Gastroesophageal sphincter (tissue), 4 donors: ENCODE measurements around the gene TMEM79. TPM values are rescaled to one million over a fixed set of nuclear protein-coding genes. Genes with fewer than 3 reads are reported as not detected.
A peak's percentile ranks its signal among the peaks of the same experiment; 100 is the strongest.

Source experiments
- ATAC-seq: fragments of 150-250 bp; one replicate; pipeline ENCODE4 v1.9.1; 2016; ENCODE audit warnings: mild to moderate bottlenecking, moderate library complexity
- H3K27ac ChIP-seq, 4 donors: fragments of 200-600 bp; sonication (generic) in 3 of 4; 1 replicate in 3 of 4; 2 replicates in 1 of 4; pipeline ENCODE4 v1.5.1; 2016 to 2019
- H3K27me3 ChIP-seq: fragments of 200-600 bp; sonication (generic); one replicate; pipeline ENCODE4 v1.5.1; 2019
- H3K36me3 ChIP-seq, 2 donors: fragments of 200-600 bp; sonication (generic); one replicate each; pipeline ENCODE4 v1.5.1; 2019; ENCODE audit warnings: control low read depth in 1 of 2
- H3K4me1 ChIP-seq, 3 donors: fragments of 200-600 bp; sonication (generic); 1 replicate in 2 of 3; 2 replicates in 1 of 3; pipeline ENCODE4 v1.5.1; 2016 to 2019; ENCODE audit warnings: control low read depth in 2 of 3
- H3K4me3 ChIP-seq, 2 donors: fragments of 200-600 bp; sonication (generic); one replicate each; pipeline ENCODE4 v1.5.1; 2019; ENCODE audit warnings: mild to moderate bottlenecking in 1 of 2, moderate library complexity in 1 of 2
- H3K9me3 ChIP-seq, 3 donors: fragments of 200-600 bp; sonication (generic); one replicate each; pipeline ENCODE4 v1.5.1; 2017 to 2019; ENCODE audit warnings: control low read depth in 2 of 3
- CTCF ChIP-seq, 4 experiments: fragments of 200-600 bp in 2 of 4; fragments of 450-650 bp in 2 of 4; sonication (generic) in 1 of 4; IDR thresholded peaks; one replicate each; pipeline ENCODE4 v1.5.1; 2017 to 2019; ENCODE audit warnings: antibody characterized with exemption in 4 of 4, mild to moderate bottlenecking in 2 of 4, moderate library complexity in 2 of 4
- EP300 ChIP-seq: sonication (generic); formaldehyde crosslinking; IDR thresholded peaks from one replicate; pipeline ENCODE4 v1.6.1; 2017; ENCODE audit warnings: antibody characterized with exemption, mild to moderate bottlenecking
- POLR2A ChIP-seq, 2 donors: fragments of 450-650 bp; IDR thresholded peaks; one replicate each; pipeline ENCODE4 v1.6.1; 2017; ENCODE audit warnings: antibody characterized with exemption in 2 of 2, mild to moderate bottlenecking in 2 of 2, moderate library complexity in 1 of 2
- POLR2AphosphoS5 ChIP-seq: sonication (generic); formaldehyde crosslinking; IDR thresholded peaks from one replicate; pipeline ENCODE4 v1.6.1; 2017; ENCODE audit warnings: antibody characterized with exemption
- whole genome bisulfite sequencing, 2 donors: methylation state at CpG; one replicate each; pipeline ENCODE4 v1.1.5; 2018; ENCODE audit warnings: low coverage in 1 of 2; 5-methylcytosine and 5-hydroxymethylcytosine counted together
- total RNA-seq, 4 donors: library from RNA; depleted of rRNA; stranded (reverse); fragments of >200 nt; gene quantifications; one replicate each; pipeline ENCODE4 v1.1.0, GENCODE V29; 2016

The TMEM79 gene
- total RNA-seq, 4 donors from 2014 or later: 1.6 to 4.7 (median 3.2) TPM

GRCh38 chr1:156258859-156259258, 25.3 kb upstream of the TMEM79 start:
- no peak for ATAC-seq
- no peaks in the 10 kb centered on the region for H3K9me3 ChIP-seq
- no peaks in the 10 kb centered on the region for H3K4me1 ChIP-seq
- no peak overlapping the region for H3K27ac ChIP-seq
- TF ChIP-seq POLR2A (IDR thresholded peaks at IDR 0.05) (no peak), EP300 (no peak), POLR2AphosphoS5 (no peak), CTCF (IDR thresholded peaks at IDR 0.05) (no peak)
- WGBS, 2 donors: no CpG with 5 or more reads among the region's 8 CpGs
- H3K4me3 ChIP-seq: no peak overlapping the region
- no peaks in the 10 kb centered on the region for H3K27me3 ChIP-seq
- peaks cover 17 to 100% of the 10 kb centered on the region in 2 donors for H3K36me3 ChIP-seq

- peaks cover 17 to 99% of the 10 kb centered on the region in 2 donors for H3K36me3 ChIP-seq
- TF ChIP-seq POLR2AphosphoS5: no peak
- no peak for TF ChIP-seq EP300
- no peak for TF ChIP-seq CTCF (IDR thresholded peaks at IDR 0.05)
- no peak for TF ChIP-seq POLR2A (IDR thresholded peaks at IDR 0.05)
- 57 to 71% methylated on average over 2 of the region's 3 CpGs for WGBS, 2 donors
Observed at GRCh38 chr1:156259805-156260204, 24.3 kb upstream of the TMEM79 start.

GRCh38 chr1:156260896-156261295, 23.2 kb upstream of the TMEM79 start:
- no peak for ATAC-seq
- Histone ChIP-seq H3K4me3 (no peak overlapping the region), H3K36me3 (peaks cover 17 to 99% of the 10 kb centered on the region in 2 donors), H3K4me1 (no peaks in the 10 kb centered on the region), H3K27ac (no peak overlapping the region), H3K27me3 (no peaks in the 10 kb centered on the region), H3K9me3 (no peaks in the 10 kb centered on the region)
- WGBS, 2 donors: 100% methylated on average over 1 of the region's 2 CpGs
- no peak for TF ChIP-seq CTCF (IDR thresholded peaks at IDR 0.05)

More at GRCh38 chr1:156259805-156260204, 24.3 kb upstream of the TMEM79 start:
- ATAC-seq: no peak
- Histone ChIP-seq H3K27me3 (no peaks in the 10 kb centered on the region), H3K27ac (no peak overlapping the region), H3K9me3 (no peaks in the 10 kb centered on the region), H3K4me1 (no peaks in the 10 kb centered on the region), H3K4me3 (no peak overlapping the region)

GRCh38 chr1:156262461-156263287, 21.5 kb upstream of the TMEM79 start:
- peak overlapping the region in 1 of 4 donors; percentile 11 for H3K27ac ChIP-seq
- WGBS, 2 donors: 61 to 62% methylated on average over 7 of the region's 9 CpGs
- no peak overlapping the region for H3K4me3 ChIP-seq
- H3K4me1 ChIP-seq: no peaks in the 10 kb centered on the region
- H3K27me3 ChIP-seq: no peaks in the 10 kb centered on the region
- no peak for ATAC-seq
- peaks cover 22 to 99% of the 10 kb centered on the region in 2 donors for H3K36me3 ChIP-seq
- TF ChIP-seq POLR2AphosphoS5: no peak
- TF ChIP-seq CTCF (IDR thresholded peaks at IDR 0.05): no peak
- no peak for TF ChIP-seq POLR2A (IDR thresholded peaks at IDR 0.05)
- H3K9me3 ChIP-seq: no peaks in the 10 kb centered on the region

- TF ChIP-seq CTCF (IDR thresholded peaks at IDR 0.05) (no peak), POLR2A (IDR thresholded peaks at IDR 0.05) (no peak), EP300 (no peak), POLR2AphosphoS5 (no peak)
- H3K4me3 ChIP-seq: no peak overlapping the region
- no peaks in the 10 kb centered on the region for H3K27me3 ChIP-seq
- no peak for ATAC-seq
- no peaks in the 10 kb centered on the region for H3K4me1 ChIP-seq
- peak overlapping the region in 1 of 4 donors; percentile 2 for H3K27ac ChIP-seq
- H3K36me3 ChIP-seq: peaks cover 20 to 99% of the 10 kb centered on the region in 2 donors
- WGBS, 2 donors: 88% methylated on average over 4 of the region's 9 CpGs; no CpG with 5 or more reads in 1 of the 2 donors
- H3K9me3 ChIP-seq: no peaks in the 10 kb centered on the region
Observed at GRCh38 chr1:156263288-156263655, 20.9 kb upstream of the TMEM79 start.
